Endometrial microvascular endothelial cells (primary cell): ENCODE data around the gene GLMN. TPM values are rescaled to one million over a fixed set of nuclear protein-coding genes. Genes with fewer than 3 reads are reported as not detected.

Experiments used
- in situ Hi-C: cut with HindIII; loops from 2 replicates; pipeline ENCODE4 v1.10.0; 2017; ENCODE audit warnings: low sequenced_read_pairs, low pct_unique_long_range_greater_than_20kb; ENCODE audit errors: inconsistent ontology term
- total RNA-seq: library from RNA; depleted of rRNA; stranded (reverse); fragments of >200 nt; gene quantifications from one replicate; pipeline ENCODE4 v1.2.3, GENCODE V29; 2015; ENCODE audit errors: inconsistent ontology term

GLMN gene, protein sequence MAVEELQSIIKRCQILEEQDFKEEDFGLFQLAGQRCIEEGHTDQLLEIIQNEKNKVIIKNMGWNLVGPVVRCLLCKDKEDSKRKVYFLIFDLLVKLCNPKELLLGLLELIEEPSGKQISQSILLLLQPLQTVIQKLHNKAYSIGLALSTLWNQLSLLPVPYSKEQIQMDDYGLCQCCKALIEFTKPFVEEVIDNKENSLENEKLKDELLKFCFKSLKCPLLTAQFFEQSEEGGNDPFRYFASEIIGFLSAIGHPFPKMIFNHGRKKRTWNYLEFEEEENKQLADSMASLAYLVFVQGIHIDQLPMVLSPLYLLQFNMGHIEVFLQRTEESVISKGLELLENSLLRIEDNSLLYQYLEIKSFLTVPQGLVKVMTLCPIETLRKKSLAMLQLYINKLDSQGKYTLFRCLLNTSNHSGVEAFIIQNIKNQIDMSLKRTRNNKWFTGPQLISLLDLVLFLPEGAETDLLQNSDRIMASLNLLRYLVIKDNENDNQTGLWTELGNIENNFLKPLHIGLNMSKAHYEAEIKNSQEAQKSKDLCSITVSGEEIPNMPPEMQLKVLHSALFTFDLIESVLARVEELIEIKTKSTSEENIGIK
- 16.4 TPM for total RNA-seq

- in situ Hi-C loops, result no loop called here
Measured at GRCh38 chr1:92298573-92299476, at the start of gene GLMN, which contains the start of gene RPAP2. Gene GLMN (minus strand): TSS chr1:92298987. CDS start chr1:92297999, 988 bp downstream. Gene RPAP2 (plus strand): TSS chr1:92299059. CDS start chr1:92299074, 15 bp downstream.

DNA sequence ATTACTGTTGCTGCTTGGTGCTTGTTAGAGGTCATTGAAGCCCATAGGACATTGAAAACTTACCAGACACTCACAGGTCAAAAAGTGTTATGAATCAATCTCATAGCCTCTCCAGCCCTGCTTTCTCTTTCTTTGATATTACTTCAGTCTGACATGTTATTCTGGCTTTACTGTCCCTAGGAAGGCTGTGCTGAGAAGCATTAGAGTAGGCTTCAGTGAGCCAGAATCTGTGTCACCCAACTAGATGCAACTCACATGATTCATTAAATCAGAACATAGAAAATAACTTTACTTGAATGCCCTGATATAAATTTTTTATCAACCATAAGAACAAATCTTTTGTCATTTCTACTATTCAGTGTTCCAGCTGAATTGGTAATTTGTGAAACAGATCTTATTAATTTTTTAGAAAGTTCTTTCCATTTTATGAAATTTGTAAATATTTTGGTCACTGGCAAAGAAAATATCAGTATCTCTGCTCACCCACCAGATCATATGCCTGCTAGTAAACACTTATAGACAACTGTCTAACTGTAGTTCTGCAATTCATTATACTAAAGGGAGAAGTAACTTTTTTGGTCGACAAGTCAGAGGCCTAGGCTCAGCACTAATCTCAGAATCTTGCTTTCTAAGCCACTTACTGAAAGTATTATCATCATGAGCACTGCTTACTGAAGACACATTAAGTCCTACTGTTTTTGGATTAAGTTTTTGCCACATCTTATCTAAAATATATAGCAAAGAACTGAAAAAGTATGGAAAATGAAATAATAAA, 48.3 kb upstream of the GLMN start:
- in situ Hi-C loops, result no loop called here

- in situ Hi-C loops, result no loop called here
Measured at GRCh38 chr1:92343061-92343460, 44.3 kb upstream of the GLMN start.

DNA sequence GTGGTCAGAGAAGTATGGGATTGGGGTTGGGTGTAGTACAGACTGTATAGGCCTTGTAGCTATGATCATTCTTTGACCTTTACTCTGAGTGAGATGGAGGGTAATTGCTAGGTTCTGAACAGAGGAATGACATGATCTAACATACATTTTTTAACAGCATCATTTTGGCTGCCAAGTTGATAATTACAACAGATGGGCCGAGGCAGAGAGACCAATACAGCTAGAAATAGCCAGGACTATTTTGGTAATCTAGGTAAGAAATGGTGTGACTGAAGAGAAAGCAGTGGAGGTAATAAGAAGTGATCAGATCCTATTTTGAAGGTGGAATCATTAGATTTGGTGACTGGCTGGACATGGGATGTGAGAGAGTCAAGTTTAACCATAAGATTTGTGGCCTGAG, 43.6 kb upstream of the GLMN start:
- in situ Hi-C loops, result no loop called here

DNA sequence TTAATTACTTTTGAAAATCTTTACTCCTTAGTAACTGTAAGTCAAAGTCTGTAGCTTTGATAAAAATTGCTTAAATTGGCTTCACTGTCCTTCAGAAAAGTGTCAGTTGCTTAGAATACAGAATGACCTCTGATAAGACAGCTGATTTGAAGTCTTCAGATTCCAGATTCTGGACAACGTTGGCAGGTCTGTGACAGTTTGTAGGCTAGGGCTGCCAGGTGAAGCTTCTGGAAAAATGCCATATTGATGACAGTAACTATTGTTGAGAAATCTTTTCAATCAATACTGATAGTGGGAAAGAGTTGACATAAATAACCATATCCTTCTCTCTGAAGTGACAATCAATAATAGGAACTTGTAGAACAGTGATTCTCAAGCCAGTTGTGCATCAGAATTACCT, 41.4 kb upstream of the GLMN start:
- in situ Hi-C loops, result no loop called here

- in situ Hi-C loops, result no loop called here
Measured at GRCh38 chr1:92333668-92334067, 34.9 kb upstream of the GLMN start.

DNA sequence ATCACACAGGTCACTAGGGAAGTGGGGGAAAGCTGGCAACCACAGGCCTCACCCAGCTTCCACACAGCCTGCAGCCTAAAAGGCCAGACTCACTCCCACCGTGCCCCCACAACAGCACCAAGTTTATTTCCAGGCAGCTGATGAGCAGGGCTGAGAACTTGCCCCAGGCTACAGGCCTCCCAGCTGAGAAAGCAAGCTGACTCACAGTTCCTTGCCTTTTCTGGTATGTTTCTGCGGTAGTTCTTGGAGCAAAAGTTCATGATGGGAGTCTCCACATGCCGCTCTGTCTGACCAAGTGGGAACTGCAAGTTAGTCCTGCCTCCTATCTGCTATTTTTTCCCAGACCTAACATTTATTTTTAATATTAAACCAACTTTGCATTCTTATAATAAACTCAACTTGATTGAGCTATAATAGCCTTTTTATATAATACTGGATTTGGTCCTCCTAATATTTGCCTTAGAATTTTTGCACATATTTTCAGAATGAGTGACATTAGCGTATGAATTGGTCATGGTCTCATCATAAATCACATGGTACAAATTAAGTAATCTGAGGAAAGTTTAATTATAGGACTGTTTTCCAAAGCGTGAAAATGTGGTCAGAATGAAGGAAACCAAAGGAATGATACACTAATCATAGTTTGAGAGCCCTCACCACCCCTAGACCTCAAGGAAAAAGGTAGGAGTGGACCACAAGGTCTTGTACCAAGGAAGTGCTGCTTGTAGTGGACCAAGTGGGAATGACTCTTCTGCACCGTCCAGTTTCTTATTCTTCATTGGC, 30.8 kb upstream of the GLMN start:
- in situ Hi-C loops, result no loop called here

GRCh38 chr1:92327794-92328193, 29.0 kb upstream of the GLMN start:
- in situ Hi-C loops, result no loop called here

DNA sequence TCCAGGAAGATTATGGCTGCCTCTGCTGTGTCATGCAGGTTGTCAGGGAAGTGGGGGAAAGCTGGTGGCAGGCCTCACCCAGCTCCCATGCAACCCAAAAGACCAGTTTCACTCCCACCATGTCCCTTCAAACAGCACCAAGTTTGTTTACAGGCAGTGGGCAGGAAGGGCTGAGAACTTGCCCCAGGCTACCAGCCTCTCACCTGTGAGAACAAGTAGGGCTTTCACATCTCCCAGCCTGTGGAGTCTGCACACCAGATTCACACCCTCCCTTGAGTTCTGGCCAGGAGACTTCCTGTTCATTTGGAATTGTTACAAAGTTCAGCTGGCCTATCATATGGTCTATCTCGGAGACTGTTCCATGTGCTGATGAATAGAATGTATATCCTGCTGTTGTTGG, 27.9 kb upstream of the GLMN start:
- in situ Hi-C loops, result no loop called here

DNA sequence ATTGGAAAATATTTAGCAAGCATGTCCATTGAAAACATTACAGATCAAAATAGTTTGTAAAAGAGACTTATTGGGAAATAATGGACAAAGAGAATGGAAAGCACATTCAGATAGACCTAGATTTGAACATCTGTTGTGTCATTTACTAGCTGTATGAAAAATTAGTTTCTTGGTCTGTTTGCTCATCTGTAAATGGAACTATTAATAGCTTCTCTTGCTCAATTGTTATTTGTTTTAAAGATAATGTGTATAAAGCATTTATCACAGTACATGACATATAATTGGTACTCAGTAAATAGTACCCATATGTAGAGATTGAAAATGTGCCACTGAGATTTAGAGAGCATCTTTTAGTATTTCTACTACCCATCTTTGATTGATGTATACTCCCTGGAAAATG, 26.0 kb upstream of the GLMN start:
- in situ Hi-C loops, result no loop called here

- in situ Hi-C loops, result no loop called here
Measured at GRCh38 chr1:92323473-92324453, 25.0 kb upstream of the GLMN start.

GRCh38 chr1:92317836-92318493, 19.2 kb upstream of the GLMN start:
- in situ Hi-C loops, result no loop called here

GRCh38 chr1:92315766-92316599, 17.2 kb upstream of the GLMN start:
- in situ Hi-C loops, result no loop called here

GRCh38 chr1:92314024-92314423, 15.2 kb upstream of the GLMN start:
- in situ Hi-C loops, result no loop called here

GRCh38 chr1:92310185-92310597, 11.4 kb upstream of the GLMN start:
- in situ Hi-C loops, result no loop called here

DNA sequence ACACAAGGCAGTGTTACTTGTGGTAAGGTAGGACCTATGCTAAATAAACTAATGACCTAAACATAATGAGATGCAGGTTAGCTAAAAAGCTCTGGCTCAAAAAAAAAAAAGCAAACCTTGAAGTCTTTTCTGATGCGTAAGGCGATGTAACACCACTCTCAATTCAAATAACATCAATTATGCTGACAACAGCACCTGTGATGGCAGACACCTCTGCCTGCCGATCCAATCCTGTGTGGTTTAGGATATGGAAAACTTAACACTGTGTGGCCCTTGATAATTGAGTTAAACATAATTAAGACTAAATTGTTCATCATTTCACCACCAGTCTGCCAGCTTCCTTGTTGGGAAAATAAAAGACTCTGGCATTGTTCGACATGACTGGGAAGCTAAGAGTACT, 9.2 kb upstream of the GLMN start:
- in situ Hi-C loops, result no loop called here
